GM18861 (cell line): ENCODE results near the gene FBP2.
"Not testable (repeated sequence)": the region's sequence is repeated elsewhere in the genome, so short reads cannot be mapped to it uniquely, and the experiment has no call there.

ENCODE experiments used
- ATAC-seq: cut with Tn5 transposase; IDR thresholded peaks from one replicate; pipeline ENCODE4 v1.9.1; 2021; ENCODE audit not compliant: unreplicated experiment

The FBP2 gene

DNA sequence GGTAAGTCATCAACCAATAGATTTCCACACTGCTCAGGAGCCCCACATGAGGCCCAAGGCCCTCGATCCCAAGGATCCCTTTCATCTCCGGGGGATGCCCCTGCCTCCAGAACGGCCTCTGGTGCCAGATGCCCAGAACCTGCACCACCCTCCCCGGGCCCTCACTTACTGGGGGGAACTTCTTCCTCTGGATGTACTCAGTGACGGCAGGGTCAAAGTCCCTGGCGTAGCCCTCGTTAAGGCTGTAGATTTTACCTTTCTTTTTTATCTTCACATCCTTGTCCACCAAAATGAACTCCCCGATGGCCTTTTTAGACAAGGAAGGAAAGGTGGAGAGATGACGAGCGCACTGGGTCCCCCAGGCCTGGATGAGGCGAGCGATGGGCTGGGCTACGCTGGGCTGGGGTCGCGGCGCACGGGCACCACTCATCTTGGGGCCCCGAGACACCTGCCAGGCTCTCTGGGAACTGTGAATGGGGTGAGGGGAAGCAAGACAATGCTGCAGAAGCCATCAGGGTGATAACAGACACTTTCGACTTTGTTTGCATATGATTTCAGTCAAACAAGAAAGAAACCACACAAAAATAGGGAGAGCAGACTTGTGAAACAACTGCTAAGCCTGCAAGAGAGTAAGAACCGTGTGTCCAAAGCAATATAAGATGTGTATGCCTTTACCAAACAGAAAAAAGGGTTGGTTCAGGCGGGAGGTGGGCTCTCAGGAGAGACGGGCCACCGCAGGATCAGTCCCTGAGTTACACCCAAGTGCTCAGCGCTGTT lies 13.2 kb upstream of the FBP2 start:
- no peak for ATAC-seq

DNA sequence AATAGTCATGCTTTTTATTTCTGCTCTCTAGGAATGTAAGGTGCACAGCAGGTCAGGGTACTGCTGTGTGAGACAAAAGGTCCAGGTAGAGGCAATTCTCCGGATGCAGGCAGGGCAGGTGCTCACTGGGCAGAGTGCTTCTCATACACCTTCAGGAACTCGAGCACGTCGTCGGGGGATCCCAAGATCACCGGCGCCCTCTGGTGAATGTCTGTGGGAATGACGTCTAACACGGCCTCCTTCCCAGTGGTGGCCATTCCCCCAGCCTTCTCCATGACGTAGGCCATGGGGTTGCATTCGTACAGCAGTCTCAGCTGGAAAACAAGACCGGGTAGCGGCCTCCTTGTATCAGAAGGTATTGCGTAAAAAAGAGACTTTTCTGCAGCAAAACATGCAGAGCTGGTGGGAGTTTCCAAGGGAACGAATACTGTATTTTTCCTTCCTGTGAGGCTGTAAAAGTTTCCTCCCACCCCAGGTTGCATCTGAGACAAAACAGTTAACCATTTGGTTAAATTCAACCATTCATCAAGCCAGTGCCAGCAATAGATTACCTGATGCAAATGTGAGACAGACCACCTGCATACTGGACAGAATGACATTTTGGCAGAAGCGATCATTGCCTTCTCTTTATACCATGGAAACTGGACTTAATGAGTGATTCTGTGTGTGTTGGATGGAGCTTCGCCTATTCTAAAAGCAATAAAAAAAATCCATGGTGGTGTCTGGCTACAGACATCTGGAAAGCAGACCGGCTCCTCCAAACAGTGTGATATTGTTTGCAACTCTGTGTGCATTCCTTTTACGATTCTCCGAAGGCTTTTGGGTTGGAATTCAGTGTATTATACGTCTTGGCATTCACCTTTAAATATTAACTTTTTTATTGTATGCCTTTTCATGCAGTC lies 9.9 kb upstream of the FBP2 start:
- ATAC-seq, result no peak

DNA sequence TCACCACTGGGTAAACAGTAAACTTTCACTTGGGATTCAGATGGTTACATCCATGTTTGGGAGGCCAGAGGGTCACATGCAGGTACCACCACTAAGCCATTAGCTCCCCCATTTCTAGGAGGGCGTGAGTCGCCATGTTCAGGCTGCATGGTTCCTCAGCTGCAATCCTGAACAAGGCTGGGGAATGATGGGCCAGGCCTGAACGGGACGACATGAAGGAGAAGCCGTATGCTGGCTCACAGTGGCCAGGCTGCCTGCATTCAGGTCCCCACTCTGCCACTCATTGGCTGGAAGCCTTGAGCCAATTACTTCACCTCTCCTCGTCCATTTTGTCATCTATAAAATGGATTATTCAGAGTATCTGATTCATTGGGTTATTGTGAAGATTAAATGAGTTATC lies 9.0 kb upstream of the FBP2 start:
- ATAC-seq, result no peak

DNA sequence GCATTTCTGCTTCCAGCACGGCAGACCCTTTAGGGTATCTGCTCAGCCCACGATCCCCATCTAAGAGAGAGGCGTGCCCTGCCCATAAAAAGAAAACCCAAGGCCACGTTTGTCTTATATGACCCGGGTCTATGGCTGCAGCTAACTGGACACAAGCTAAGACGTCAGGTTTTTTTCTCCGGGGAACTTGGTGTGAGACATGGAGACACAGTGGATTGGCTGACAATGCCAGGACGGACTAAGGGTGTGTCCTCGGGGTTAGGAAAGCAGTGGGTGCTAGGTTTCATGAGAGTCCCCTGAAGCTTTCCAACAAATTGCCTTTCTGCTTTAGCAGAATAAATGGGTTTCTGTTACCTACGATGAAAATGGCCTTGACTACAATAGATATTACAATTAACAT lies 7.1 kb upstream of the FBP2 start:
- ATAC-seq, result no peak

DNA sequence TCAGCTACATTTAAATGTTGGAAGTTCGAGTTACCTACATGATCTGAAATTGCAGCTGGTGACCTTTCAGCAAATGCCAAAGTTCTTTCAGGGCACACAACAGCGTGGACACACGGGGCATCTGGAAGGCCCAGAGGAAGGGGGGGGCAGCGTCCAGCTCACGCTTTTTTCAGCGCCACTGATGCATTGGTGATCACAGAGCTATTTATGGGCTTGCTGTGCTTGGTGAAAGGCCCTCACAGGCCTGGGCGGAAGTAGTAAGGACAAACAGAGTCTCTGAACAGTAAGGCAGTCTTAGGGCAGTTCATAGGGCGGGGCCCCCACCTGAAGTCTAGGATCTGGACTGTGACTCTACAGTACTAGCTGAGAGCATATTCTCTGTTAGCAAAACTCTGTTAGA lies 6.6 kb upstream of the FBP2 start:
- ATAC-seq, result no peak

DNA sequence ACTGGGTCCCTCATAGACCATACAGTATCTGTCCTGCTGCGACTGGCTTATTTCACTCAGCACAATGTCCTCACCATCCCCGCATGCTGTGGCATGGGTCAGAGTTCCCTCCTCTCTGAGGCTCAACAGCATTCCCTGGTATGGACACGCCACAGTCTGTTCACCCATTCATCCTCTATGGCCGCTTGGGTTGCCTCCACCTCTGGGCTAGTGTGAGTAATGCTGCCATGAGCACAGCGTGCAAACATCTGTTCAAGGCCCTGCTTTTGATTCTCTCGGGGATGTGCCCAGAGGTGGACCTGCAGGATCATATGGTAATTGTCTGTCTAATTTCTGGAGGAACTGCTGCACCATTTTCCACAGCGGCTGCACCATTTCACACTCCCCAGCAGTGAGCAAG lies 5.5 kb upstream of the FBP2 start:
- no peak for ATAC-seq

DNA sequence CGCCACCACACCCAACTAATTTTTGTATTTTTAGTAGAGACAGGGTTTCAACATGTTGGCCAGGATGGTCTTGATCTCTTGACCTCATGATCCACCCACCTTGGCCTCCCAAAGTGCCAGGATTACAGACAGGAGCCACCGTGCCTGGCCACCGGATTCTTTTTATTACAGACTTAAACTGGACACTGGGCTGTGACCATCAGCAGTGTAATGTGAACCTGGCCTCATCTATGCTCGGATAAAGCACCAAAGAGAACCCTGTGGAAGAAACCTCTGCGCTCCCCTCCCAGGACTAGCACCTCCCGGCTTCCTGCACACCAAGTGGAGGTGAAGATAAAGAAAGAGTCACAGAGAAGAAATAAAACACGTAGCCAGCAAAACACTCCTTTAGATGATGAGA lies 941 bp downstream of the FBP2 start:
- not testable (repeated sequence) for ATAC-seq

DNA sequence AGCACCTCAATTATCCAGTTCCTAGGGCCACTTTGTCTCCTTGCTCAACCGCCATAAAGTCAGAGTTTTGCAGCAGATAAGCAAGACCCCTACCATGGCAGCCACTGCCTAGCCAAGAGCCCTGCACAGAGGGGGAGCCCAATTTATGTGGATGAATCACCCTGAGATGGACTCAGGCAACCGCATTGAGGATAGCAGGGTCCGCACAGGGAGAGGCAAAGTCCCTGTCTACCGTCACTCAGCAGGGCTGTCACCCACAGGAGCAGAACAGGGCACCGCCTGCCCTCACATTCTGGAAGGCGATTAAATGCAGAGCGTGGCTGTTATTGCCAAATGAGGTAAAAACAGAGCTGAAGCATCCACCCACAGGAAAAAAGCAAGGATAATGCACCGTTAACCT lies 1.7 kb downstream of the FBP2 start:
- ATAC-seq, result no peak

DNA sequence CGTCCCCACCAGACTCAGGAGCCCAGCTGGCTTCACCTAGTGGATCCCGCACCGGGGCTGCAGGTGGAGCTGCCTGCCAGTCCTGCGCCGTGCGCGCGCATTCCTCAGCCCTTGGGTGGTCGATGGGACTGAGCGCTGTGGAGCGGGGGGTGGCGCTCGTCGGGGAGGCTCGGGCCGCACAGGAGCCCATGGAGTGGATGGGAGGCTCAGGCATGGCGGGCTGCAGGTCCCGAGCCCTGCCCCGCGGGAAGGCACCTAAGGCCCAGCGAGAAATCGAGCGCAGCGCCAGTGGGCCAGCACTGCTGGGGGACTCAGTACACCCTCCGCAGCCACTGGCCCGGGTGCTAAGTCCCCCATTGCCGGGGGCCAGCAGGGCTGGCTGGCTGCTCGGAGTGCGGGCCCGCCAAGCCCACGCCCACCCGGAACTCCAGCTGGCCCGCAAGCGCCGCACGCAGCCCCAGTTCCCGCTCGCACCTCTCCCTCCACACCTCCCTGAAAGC lies 2.5 kb downstream of the FBP2 start:
- ATAC-seq, result not testable (repeated sequence)

DNA sequence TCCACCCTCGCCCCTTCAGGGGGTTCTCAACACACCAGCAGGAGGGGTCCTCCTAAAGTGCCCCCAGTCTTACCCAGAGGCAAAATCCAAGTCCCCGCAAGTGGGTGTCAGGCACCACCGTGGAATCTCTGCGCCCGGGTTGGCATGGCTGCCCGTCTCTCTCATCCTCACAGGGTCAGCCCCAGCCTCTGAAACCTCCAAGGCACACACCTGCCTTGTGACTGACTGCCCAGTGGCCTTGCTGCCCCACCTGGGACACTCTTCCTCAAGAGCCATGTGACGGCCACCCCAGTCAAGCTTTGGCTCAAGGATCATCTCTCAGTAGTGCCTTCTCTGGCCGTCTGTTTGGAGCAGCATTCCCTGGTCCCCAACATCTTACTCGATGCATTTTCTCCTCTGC lies 4.9 kb downstream of the FBP2 start:
- ATAC-seq, result no peak

DNA sequence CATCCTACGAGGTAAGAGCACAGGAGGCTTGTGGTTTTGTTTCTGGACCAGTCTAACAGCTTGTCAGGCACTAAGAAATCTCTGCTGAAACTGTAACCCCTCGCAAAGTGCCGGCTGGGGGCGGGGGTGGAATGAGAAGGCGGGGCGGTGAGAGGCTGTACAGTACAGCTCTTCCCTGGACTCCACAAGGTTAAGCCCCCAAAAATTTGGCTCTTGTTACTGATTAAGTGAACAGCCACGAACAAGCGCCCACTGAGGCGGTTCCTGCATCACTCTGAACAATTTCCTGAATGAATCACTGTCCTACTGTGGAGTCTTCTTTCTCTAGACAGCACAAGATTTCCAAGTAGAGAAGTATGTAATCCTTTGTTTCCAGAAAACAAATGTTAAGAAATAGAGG lies 6.8 kb downstream of the FBP2 start:
- no peak for ATAC-seq

DNA sequence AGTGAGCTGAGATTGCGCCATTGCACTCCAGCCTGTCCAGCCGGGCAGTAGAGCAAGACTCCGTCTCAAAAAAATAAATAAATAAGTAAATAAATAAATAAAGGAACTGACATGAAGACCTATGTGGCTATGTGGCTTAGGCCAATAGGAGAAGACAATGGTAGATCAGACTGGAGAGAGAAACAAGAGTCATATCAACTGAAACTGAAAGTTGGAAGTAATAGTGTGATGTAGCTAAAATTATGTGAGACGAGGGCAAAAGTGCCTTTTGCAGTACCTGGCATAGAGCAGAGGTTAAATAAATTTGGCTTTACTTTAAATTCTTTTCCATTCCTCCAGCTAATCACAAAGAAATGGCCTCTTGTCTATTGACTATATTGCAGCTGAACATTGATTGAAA lies 7.3 kb downstream of the FBP2 start:
- no peak for ATAC-seq

DNA sequence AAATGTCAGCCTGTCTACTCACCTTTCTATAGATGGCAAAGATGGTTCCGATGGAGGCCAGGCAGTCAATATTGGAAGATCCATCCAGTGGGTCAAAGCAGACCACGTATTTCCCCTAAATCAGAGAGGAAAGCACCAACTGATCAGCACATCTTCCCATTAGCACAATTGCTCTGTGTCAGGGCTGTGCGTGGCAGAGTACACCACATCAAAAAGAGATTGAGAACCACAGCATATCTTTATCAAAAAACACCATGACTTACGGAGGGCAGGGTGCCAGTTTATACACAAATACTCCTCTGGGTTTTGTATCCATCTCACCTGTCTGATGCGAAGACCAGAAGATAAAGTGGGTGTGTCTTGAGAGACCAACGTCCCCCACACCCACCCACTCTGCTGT lies 9.1 kb downstream of the FBP2 start:
- ATAC-seq, result no peak

DNA sequence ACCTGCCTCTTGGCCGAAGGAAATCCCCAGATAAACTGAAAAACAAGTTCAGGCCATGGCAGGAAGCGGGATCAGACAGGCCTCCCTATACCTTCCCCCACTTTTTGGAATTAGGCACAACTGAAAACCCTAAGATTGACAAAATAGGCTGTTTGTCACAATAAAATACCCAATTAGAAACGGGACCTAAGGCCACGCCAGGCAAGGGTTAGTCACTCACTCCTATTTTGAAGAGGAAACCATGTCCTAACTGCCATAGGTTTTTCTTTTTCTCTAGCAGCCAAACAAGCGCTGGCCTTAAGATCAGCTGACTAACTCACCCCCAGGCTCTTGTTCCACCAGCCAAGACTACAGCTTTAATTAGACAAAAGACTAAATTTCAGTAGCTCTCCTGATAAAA lies 11.9 kb downstream of the FBP2 start:
- no peak for ATAC-seq

DNA sequence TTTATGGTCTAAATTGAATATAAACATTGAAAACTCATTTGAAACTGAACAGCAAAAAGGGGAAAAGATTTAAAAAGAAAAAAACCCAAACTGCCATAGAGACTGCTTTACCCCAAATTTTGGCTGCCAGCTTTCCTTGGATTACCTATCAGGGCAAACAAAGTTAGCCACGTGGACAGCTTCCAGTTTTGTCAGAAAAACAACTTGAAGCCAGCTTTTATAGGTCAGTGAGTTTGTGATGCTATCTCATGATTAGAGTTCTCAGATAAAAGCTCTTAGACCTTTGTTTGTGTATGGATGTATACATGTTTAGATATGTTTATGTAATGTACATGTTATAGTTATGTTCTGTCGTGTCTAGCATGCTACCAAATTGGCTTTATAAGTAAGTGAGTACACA lies 16.1 kb downstream of the FBP2 start:
- no peak for ATAC-seq

DNA sequence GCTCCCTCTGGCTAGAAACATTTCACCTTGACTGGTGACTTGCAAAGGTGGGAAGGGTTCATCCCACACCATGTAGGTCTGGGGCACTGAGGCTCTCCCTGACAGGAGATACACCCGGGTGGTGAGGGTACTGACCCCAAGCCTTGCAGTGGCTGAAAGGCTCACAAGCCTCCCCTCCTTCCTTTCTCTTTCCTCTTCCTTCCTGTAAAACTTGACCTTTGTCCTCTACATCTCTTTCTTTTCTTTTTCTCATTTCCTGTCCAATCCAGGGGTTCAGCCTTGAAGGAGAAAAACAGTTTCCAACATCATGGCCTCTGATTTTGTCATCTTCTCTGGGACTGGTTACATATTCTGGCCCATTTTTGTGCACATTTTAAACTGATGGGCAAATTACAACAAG lies 16.6 kb downstream of the FBP2 start:
- ATAC-seq, result no peak

DNA sequence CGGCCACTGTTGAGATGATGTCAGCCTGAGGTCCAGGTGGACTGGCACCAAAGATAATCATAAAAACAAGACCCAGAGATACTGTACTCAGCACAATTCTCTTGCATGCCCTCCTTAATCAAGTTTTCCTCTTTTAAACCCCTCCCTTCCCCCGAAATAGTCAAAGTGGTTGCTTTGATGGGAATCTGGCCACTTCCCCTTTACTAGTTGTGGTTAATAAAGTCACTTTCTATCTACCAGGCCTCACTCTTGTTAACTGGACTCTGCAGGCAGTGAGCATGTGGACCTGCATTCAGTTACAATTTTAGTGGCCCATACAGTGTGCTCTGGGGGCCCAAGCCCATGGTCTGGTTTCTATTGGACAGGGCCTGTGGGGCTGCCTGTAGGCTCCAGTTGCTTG lies 17.5 kb downstream of the FBP2 start:
- ATAC-seq, result no peak

DNA sequence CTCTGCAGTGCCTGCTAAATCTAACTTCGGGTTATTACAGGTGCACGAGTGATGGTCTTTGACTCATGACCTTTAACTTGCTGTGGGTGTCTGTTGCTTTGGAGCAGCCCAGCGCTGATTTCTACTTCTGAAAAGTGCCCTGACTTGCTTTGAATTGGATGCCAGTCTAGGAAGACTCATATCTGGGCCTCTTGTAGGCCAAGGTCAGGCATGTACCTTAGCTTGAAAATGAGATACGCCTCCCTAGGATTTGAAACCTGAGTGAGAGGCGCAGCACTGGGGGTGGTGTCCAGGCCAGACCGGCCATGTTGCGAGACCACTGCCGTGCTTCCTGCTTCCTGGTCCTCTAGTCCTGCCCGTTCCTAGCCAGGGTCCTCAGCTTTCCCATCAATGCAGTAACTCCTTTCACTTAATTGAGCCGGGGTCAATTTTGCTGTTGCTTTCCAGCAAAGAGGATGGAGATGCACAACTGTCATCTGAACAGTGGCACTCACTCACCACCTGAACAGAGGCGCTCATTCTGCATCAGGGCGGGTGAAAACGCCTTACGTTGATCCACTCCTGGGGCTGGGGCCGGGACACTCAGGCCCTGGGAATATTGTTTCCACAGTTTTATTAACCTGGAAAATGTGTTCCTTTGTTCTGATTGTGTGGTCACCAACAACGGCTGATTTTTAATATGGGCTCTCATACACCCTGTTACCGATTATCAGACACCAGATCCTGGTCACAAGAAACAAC lies 24.5 kb downstream of the FBP2 start:
- ATAC-seq, result no peak

DNA sequence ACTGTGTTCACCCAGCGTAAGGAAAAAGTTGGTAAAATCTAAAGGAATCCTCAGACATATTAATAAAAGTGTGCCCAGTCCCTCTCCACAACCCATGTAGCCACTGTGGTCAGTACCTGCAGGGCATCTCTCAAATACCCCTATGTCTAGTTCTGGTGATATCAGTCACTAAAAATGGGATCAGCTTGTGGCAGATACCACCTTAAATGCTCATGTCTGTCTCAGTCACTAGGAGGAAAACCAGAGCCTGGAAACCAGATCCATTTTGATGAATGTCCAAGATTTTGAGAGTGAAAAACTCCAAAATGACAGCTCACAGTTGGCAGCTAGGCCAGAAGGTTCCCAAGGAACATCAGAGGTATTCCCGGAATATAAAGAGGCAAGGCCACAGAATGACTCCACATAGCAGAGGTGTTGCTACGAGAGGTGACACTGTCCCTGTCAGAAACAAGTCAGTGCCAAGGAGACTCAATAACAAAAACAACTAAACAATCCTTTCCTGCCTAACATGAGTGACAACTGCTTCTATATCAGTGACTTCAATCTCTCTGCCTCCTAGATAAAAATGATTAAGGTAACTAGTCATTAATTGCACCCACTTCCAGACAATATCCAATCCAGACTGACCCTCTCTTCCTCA lies 25.3 kb downstream of the FBP2 start:
- no peak for ATAC-seq

DNA sequence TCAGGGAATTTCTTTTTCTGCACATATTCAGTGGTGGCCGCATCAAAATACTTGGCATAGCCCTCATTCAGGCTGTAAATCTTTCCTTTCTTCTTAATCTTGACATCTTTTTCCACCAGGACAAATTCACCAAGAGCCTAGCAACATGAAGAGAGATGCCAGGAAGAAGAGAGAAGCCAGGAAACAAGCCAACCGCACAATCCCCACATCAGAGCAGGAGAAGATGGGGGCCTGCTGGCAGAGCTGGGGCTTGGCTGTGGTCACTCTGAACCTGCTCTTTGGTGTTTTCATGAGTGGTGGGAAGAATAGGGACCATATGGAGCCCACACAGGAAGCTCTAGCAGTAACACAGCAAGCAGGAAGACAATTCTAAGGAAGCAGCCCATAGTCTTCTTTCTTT lies 26.4 kb downstream of the FBP2 start:
- no peak for ATAC-seq

DNA sequence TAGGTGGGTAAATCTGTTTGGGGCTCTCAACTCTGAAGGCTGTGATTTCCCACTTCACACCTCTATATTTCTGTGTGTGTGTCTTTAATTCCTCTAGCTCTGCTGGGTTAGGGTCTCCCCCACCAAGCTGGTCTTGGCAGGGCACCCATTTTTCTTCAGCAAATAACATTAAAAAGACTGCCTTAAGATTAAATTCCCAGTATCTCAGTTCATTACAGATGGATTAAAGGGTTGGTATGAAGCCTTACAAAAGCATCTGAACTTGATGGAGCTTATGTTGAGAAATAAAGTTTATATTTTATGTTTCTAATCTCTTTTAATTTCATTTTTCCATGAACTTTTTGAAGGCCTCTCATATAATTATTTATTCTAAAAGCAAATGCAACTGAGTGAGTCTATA lies 27.1 kb downstream of the FBP2 start:
- no peak for ATAC-seq
